NT2/D1 (cell line): ENCODE results near the gene HACE1.
"Not testable (repeated sequence)": the region's sequence is repeated elsewhere in the genome, so short reads cannot be mapped to it uniquely, and the experiment has no call there.

ENCODE experiments used
- DNase-seq: peaks from one replicate; pipeline ENCODE4 v3.0.0-alpha.2; 2011; ENCODE audit warnings: low read depth, low spot score
- H3K27me3 ChIP-seq: 2 replicates; pipeline ENCODE4 v1.6.0; 2011; ENCODE audit warnings: mild to moderate bottlenecking; ENCODE audit not compliant: insufficient read length, insufficient read depth
- H3K36me3 ChIP-seq: 2 replicates; pipeline ENCODE4 v1.6.1; 2011; ENCODE audit warnings: mild to moderate bottlenecking, low read length, mixed read lengths; ENCODE audit not compliant: insufficient read depth, insufficient read length
- H3K4me1 ChIP-seq: 2 replicates; pipeline ENCODE4 v1.5.1; 2011; ENCODE audit not compliant: insufficient read depth, insufficient read length
- H3K4me3 ChIP-seq: 2 replicates; pipeline ENCODE4 v1.5.1; 2011; ENCODE audit warnings: low read depth; ENCODE audit not compliant: insufficient read length
- H3K9ac ChIP-seq: 2 replicates; pipeline ENCODE4 v1.6.0; 2011; ENCODE audit warnings: low read depth; ENCODE audit not compliant: insufficient read length
- H3K9me3 ChIP-seq: 2 replicates; pipeline ENCODE4 v1.5.1; 2011; ENCODE audit warnings: mild to moderate bottlenecking, low read length; ENCODE audit not compliant: insufficient read depth
- SUZ12 ChIP-seq: IDR thresholded peaks from 2 replicates; pipeline ENCODE4 v1.6.1; 2011; ENCODE audit not compliant: insufficient read length, insufficient read depth; ENCODE audit errors: extremely low read depth
- YY1 ChIP-seq: IDR thresholded peaks from 2 replicates; pipeline ENCODE4 v1.6.1; 2011; ENCODE audit not compliant: insufficient read length, insufficient read depth
- ZNF274 ChIP-seq: IDR thresholded peaks from 2 replicates; pipeline ENCODE4 v1.6.1; 2011; ENCODE audit warnings: mild to moderate bottlenecking, low read depth, low read length

Gene HACE1, protein sequence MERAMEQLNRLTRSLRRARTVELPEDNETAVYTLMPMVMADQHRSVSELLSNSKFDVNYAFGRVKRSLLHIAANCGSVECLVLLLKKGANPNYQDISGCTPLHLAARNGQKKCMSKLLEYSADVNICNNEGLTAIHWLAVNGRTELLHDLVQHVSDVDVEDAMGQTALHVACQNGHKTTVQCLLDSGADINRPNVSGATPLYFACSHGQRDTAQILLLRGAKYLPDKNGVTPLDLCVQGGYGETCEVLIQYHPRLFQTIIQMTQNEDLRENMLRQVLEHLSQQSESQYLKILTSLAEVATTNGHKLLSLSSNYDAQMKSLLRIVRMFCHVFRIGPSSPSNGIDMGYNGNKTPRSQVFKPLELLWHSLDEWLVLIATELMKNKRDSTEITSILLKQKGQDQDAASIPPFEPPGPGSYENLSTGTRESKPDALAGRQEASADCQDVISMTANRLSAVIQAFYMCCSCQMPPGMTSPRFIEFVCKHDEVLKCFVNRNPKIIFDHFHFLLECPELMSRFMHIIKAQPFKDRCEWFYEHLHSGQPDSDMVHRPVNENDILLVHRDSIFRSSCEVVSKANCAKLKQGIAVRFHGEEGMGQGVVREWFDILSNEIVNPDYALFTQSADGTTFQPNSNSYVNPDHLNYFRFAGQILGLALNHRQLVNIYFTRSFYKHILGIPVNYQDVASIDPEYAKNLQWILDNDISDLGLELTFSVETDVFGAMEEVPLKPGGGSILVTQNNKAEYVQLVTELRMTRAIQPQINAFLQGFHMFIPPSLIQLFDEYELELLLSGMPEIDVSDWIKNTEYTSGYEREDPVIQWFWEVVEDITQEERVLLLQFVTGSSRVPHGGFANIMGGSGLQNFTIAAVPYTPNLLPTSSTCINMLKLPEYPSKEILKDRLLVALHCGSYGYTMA

DNA sequence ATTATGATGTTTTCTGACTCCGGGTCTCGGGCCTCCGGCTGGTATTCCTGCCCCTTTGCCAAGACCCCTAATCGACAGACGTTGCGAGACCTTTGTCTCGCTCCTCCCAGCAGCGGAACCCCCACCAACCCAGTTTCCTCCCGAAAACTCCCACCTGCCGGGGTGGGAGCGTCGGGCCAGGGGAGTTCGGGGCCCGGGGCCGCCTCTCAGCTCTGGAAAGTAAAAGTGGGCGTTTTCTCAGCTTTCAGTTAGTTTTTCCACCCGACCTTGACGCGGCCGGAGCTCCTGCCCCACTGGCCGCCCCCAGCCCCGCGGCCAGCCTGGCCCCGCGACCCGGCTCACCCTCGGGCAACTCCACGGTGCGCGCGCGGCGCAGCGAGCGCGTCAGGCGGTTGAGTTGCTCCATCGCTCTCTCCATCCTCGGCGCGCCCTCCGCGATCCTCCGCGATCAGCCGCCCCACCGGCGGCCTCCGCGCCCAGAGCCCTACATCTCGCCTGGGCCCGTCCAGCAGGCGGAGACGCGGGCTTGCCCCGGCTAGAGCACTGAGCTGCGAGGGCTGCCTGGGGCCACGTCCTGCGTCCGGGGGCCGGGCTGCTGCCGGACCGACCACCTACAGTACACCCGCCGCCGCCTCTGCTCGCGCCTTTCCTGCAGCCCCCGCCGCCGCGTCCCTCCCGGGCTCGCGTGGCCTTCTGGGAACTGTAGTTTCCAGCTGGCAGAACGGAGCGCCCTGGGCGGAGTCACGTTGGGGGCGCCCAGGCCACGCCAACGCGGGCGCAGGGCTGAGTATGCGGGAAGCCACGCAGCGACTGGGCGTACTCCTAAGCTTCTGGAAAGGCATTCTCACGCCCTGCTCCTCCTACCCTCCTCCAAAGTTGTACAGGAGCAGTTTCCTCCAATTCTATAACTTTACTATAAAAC, at the start of gene HACE1:
TSS of gene HACE1 (minus strand) at position 695 of the 922 bp plus-strand sequence. CDS start at position 418, 277 bp downstream.
- Histone ChIP-seq H3K27me3 (no peaks in the 10 kb centered on the region), H3K4me3 (peak within 1 kb of the TSS; percentile 78), H3K36me3 (no peaks in the 10 kb centered on the region), H3K9ac (peak within 1 kb of the TSS; percentile 89), H3K4me1 (no peaks in the 10 kb centered on the region), H3K9me3 (no peaks in the 10 kb centered on the region)
- peak; percentile 79 for DNase-seq
- TF ChIP-seq YY1 (no peak), SUZ12 (no peak), ZNF274 (no peak)

DNA sequence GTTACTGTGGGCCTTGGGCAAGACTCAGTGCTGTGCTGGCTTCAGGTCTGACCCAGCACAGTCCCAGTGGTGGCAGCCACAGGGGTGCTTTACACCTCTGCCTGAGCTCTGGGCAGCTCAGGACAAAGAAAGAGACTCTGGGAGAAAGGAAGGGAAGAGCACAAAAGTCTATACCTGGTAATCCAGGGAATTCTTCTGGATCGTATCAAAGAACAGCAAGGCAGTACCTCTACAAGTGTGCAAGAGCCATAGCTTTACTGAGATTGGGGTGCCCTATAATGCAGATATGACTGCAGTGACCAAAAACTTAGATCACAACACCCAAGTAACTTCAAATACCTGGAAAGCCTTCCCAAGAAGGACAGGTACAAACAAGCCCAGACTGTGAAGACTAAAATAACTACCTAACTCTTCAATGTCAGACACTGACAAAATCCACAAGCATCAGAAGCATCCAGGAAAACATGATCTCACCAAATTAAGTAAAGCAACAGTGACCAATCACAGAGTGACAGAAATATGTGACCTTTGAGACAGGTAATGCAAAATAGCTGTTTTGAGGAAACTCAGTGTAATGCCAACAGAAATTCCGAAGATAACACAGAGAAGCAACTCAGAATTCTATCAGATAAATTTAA, 49.3 kb upstream of the HACE1 start:
- no peaks in the 10 kb centered on the region for H3K9me3 ChIP-seq
- no peak overlapping the region for H3K4me3 ChIP-seq
- no peaks in the 10 kb centered on the region for H3K36me3 ChIP-seq
- DNase-seq = no peak
- no peak for TF ChIP-seq SUZ12
- no peak for TF ChIP-seq ZNF274
- TF ChIP-seq YY1 = no peak
- no peak overlapping the region for H3K9ac ChIP-seq
- no peaks in the 10 kb centered on the region for H3K4me1 ChIP-seq
- no peaks in the 10 kb centered on the region for H3K27me3 ChIP-seq

DNA sequence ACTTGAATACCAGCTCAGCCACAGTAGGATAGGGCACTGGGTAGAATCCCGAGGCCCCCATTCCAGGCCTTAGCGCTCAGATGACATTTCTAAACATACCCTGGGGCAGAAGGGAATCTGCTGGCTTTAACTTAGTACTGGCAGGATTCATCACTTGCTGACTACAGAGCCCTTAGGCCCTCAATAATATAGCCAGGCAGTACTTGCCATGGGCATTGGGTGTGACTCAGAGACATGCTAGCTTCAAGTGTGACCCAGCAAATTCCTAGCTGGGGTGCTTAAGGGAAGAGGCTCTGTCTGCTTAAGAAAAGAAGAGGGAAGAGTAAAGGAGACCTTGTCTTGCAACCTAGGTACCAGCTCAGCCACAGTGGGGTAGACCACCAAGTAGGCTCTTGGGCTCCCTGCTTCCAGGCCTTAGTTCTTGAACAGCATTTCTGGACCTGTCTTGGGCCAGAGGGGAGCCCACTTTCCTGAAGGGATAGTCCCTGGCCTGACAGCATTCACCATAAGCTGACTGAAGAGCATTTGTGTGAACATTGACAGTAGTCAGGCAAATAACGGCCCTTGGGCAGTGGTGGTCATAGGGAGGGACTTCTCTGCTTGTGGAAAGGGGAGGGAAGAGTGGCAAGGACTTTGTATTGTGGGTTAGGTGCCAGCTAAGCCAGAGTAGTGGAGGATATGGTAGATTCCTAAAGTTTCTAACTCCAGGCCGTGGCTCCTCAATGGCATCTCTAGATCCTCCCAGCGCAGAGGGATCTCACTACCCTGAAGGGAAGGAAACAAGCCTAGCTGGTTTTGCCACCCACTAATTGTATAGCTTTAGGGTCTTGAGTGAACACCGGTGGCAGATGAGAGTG, 48.5 kb upstream of the HACE1 start:
- no peak for DNase-seq
- Histone ChIP-seq H3K4me1 (no peaks in the 10 kb centered on the region), H3K27me3 (no peaks in the 10 kb centered on the region), H3K9ac (no peak overlapping the region), H3K36me3 (no peaks in the 10 kb centered on the region), H3K9me3 (no peaks in the 10 kb centered on the region), H3K4me3 (no peak overlapping the region)
- no peak for TF ChIP-seq SUZ12
- no peak for TF ChIP-seq ZNF274
- no peak for TF ChIP-seq YY1

DNA sequence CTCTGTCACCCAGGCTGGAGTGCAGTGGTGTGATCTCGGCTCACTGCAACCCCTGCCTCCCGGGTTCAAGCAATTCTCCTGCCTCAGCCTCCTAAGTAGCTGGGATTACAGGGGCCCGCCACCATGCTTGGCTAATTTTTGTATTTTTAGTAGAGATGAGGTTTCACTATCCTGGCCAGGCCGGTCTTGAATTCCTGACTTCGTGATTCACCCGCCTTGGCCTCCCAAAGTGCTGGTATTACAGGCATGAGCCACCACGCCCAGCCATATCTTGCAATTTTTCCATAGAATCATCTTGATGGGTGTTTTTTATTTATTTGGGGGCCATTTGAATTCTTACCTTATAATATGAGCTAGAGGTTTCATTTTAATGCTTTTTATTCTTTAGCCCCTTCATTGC, 39.2 kb upstream of the HACE1 start:
- not testable (repeated sequence) for H3K27me3 ChIP-seq, DNase-seq, H3K36me3 ChIP-seq, H3K9ac ChIP-seq, H3K4me1 ChIP-seq, H3K4me3 ChIP-seq, H3K9me3 ChIP-seq

DNA sequence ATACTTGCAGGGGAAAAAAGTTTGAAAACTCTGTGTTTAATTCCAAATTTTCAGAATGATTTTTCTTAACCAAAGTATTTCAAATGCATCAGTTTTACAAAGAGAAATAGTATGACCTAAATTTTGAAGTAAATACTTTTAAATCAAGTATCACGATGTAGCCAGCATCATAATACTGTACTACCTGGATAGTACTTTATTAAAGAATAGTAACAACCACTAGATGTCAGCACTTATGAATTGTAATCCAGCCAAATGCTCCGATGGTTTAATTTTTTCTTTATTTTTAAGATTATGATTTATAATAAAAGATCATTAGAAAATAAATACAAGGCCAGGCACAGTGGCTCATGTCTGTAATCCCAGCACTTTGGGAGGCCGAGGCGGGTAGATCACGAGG, 37.2 kb upstream of the HACE1 start:
- TF ChIP-seq SUZ12 = no peak
- TF ChIP-seq YY1 = no peak
- TF ChIP-seq ZNF274 = no peak
- H3K4me1 ChIP-seq = no peaks in the 10 kb centered on the region
- H3K27me3 ChIP-seq = no peaks in the 10 kb centered on the region
- DNase-seq = no peak
- no peaks in the 10 kb centered on the region for H3K9me3 ChIP-seq
- no peak overlapping the region for H3K9ac ChIP-seq
- no peaks in the 10 kb centered on the region for H3K36me3 ChIP-seq
- no peak overlapping the region for H3K4me3 ChIP-seq

DNA sequence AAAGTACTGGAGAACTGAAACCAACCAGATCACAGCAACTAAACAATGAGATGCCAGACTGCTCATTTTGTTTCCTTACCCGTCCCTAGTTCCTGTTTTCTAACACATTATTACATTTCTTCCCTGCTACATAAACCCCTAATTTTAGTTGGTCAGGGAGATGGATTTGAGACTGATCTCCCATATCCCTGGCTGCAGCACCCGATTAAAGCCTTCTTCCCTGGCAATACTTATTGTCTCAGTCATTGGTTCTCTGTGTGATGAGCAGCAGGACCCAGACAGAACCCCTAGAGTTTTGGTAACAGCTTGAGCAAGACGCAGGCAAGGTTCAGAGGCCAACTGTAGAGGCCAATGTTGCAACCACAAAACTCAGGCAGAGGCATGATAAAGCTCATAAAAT, 28.3 kb upstream of the HACE1 start:
- Histone ChIP-seq H3K27me3 (no peaks in the 10 kb centered on the region), H3K36me3 (no peaks in the 10 kb centered on the region), H3K4me3 (no peak overlapping the region), H3K9ac (no peak overlapping the region), H3K4me1 (no peaks in the 10 kb centered on the region), H3K9me3 (peaks cover 13% of the 10 kb centered on the region; the same call in 1 of the 2 replicates)
- no peak for TF ChIP-seq YY1
- DNase-seq = no peak
